Amygdala (tissue), 56 donors: ENCODE measurements around the gene IPO4.
A peak's percentile ranks its signal among the peaks of the same experiment; 100 is the strongest.
"Not testable (repeated sequence)": the region's sequence is repeated elsewhere in the genome, so short reads cannot be mapped to it uniquely, and the experiment has no call there.

ENCODE experiments used
- DNase-seq, 56 donors: peaks; one replicate each; lab custom pipeline; 2025; lab: John Stamatoyannopoulos, UW

Gene IPO4, protein sequence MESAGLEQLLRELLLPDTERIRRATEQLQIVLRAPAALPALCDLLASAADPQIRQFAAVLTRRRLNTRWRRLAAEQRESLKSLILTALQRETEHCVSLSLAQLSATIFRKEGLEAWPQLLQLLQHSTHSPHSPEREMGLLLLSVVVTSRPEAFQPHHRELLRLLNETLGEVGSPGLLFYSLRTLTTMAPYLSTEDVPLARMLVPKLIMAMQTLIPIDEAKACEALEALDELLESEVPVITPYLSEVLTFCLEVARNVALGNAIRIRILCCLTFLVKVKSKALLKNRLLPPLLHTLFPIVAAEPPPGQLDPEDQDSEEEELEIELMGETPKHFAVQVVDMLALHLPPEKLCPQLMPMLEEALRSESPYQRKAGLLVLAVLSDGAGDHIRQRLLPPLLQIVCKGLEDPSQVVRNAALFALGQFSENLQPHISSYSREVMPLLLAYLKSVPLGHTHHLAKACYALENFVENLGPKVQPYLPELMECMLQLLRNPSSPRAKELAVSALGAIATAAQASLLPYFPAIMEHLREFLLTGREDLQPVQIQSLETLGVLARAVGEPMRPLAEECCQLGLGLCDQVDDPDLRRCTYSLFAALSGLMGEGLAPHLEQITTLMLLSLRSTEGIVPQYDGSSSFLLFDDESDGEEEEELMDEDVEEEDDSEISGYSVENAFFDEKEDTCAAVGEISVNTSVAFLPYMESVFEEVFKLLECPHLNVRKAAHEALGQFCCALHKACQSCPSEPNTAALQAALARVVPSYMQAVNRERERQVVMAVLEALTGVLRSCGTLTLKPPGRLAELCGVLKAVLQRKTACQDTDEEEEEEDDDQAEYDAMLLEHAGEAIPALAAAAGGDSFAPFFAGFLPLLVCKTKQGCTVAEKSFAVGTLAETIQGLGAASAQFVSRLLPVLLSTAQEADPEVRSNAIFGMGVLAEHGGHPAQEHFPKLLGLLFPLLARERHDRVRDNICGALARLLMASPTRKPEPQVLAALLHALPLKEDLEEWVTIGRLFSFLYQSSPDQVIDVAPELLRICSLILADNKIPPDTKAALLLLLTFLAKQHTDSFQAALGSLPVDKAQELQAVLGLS

DNA sequence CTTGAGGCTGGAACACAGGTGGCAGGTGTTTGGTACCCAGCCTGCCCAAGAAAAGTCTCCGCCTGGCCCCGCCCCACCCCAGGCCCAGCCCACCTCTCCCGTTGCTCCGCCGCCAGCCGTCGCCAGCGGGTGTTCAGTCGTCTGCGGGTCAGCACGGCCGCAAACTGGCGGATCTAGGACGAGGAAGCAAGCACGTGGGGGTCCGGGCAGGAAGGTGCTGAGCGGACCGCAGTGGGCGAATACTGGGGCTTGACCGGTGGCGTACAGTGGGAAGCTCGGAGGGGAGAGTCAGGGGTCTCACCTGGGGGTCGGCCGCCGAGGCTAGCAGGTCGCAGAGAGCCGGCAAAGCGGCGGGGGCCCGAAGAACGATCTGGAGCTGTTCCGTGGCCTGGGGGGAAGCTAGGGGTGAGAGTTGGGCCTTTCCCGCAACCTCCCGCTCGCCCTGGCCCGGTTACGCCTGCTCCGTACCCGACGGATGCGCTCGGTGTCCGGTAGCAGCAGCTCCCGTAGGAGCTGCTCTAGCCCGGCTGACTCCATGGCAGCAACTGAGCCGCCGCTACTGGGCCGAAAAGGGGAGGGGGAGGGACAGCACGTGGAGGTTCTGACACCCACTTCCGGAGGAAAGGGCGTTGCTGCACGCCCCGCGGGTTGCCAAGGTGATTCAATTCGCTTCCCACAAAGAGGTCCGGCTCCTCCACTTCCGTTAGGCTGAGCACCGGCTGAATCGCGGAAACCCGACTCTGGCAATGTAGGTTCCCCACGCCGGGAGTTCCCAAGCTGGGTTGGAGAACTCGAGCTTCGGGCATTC lies at the start of gene IPO4:
IPO4 (minus strand) TSS at position 566 of the 808 bp plus-strand sequence; CDS start at position 537, 29 bp downstream.
- peak; percentile 68 to 97 (median 93) for DNase-seq

- DNase-seq, result no peak
Measured at GRCh38 chr14:24238123-24238522, 49.5 kb upstream of the IPO4 start.

- no peak for DNase-seq
Measured at GRCh38 chr14:24237463-24237955, 48.9 kb upstream of the IPO4 start.

GRCh38 chr14:24236689-24237462 lies 48.3 kb upstream of the IPO4 start:
- no peak for DNase-seq

- DNase-seq, result no peak
Measured at GRCh38 chr14:24235804-24236688, 47.4 kb upstream of the IPO4 start.

DNA sequence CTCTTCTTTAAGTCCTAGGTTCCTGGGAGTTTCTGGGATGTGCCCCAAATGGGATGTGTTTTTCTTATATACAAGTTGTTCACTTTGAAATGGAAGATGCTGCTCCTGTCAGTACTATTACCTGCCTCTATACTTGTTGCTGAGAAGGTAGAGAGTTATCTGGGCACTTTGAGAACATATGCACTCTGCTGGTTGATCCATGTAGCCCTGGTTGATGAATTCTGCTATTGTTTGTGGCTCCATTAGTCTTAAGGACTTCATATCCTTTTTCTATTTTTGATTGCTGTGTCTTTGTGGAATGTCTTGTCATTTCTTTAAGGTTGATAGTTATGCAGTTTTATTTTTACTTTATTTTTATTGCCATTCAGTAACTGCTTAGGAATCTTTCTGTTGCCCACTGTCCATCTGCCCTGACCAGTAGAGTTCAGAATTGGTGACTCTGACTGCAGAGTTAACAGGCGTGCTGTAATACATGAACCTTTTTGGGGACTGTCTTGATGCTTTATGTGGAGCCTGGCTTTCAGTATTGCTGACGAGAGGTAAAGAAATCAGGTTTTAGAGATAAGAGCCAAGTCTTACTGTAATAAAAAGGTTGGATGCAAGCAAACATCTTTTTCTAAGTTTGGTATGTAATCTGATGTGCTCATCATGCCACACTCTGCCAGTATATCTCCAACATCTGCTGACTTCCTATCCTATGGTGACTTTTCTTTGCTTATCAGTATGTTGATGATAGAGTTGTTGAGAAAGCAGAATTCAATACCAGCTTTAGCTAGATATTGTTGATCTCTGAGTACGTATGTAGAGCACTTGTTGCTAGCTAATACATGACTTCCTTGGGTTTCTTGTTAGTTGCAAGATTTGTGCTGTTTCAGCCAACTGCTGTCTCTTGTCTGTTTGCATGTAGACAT lies 45.7 kb upstream of the IPO4 start:
- DNase-seq, result no peak

- no peak for DNase-seq
Measured at GRCh38 chr14:24233538-24233866, 44.9 kb upstream of the IPO4 start.

DNA sequence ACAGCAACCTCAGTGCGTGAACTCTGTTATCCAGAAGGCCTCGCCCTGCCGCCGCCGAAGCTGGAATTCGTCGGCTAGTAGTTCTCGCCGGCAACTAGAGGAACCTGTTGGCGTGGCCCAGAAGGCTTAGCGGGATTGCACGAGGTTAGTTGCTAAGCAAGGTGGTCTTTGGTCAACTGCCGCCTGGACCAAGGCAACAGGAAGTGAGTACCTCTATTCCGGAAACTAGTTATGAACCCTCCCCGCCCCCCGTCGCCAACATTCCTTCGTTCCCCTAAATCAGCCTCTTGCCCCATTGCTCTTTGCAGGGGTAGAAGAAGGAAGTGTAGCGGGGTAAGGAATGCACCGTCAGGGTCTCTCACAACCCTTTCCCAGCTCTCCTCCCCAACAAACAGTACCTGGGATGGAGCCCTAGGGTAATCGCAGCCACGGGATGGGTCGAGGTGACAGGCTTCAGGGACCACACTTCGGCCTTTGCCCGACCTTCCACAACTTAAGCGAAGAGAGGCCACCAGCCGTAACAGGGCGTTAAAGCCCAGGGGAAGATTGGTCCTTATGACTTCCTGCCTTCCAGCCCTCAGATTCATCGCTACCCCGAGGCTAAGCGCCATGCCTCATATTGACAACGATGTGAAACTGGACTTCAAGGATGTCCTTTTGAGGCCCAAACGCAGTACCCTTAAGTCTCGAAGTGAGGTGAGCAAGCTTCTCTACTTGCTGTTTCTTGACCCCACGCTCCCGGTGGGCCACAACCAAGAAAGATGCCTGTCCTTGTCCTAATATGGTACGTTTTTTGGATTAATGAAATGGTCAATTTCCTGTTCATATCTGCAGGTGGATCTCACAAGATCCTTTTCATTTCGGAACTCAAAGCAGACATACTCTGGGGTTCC lies 44.3 kb upstream of the IPO4 start, which contains the start of gene GMPR2:
GMPR2 (plus strand) TSS at position 285 of the 893 bp plus-strand sequence; CDS start at position 610, 325 bp downstream.
- DNase-seq, result peak in 8 of 56 donors; percentile 39 to 98 (median 81)

DNA sequence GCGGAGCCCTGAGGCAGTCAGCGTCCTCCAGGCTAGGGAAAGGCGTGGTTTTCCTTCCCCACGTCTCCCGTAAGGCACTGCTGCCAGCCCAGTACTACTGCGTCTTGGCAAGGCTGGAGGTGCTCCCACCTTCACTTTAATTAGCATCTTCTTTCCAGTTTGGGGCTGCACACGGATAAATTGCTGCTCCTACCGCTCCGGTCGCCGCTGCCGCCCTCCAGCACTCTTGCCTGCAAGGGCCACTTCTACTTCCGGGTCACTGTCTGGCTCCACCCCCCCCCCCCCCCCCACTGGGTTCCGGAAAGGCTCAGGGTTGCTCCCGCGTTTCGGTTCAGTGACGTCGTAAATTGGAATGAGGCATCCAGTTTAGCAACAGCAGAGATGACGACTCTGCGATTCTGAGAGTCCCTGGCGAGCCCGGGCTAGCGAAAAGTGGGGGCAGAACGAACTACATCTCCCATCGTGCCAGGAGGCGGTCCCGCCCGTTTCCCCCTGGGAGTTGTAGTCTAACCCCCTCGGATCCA lies 43.6 kb upstream of the IPO4 start, which contains the start of gene NEDD8:
NEDD8 (minus strand) TSS at position 247 of the 524 bp plus-strand sequence; CDS start at position 147, 100 bp downstream.
- DNase-seq, result peak; percentile 75 to 100 (median 93)

GRCh38 chr14:24231263-24232120 lies 42.9 kb upstream of the IPO4 start:
- peak in 6 of 56 donors; percentile 19 to 75 (median 43) for DNase-seq

- DNase-seq, result no peak
Measured at GRCh38 chr14:24228902-24229301, 40.3 kb upstream of the IPO4 start.

- no peak for DNase-seq
Measured at GRCh38 chr14:24226473-24226872, 37.9 kb upstream of the IPO4 start.

DNA sequence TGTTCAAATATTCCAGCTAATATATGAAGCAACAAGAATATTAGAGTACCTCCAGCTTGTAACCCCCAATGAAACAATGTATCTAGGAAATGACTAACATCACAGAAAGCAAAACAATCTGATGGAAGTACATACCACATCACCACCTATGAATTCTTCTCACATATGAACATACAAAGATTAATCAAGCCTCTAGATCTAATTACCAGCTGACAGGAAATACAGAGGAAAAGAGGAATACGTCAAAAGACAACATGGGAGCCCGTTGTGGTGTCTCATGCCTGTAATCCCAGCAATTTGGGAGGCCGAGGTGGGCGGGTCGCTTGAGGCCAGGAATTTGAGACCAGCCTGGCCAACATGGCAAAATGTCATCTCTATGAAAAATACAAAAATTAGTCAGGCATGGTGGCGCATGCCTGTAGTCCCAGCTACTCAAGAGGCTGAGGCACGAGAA lies 36.0 kb upstream of the IPO4 start:
- DNase-seq, result no peak

DNA sequence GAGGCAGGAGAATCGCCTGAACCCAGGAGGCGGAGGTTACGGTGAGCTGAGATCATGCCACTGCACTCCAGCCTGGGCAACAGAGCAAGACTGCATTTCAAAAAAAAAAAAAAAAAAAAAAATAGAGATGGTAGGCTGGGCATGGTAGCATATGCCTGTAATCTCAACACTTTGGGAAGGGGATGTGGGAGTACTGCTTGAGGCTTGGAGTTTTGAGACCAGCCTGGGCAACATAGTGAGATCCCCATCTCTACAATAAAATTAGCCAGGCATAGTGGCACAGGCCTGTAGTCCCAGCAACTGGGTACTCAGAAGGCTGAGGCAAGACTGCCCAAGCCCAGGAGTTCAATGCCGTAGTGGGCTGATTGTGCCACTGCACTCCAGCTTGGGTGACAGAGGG lies 34.4 kb upstream of the IPO4 start:
- DNase-seq, result not testable (repeated sequence)
